Measurements from ENCODE around the gene NDUFA3.

NDUFA3 gene

DNA sequence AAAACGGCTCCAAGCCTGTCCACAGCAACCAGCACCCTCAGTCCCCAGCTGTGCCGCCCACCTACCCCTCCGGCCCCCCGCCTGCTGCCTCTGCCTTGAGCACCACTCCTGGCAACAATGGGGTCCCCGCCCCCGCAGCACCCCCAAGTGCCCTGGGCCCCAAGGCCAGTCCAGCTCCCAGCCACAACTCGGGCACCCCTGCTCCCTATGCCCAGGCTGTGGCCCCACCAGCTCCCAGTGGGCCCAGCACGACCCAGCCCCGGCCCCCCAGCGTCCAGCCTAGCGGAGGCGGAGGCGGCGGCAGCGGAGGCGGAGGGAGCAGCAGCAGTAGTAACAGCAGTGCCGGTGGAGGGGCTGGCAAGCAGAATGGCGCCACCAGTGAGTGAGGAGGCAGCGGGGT lies 45.5 kb downstream of the NDUFA3 start:
- no peak overlapping the region for H2BK120ac ChIP-seq (ENCODE audit: low read depth, low read length)
- H3K27ac ChIP-seq (replicated peaks; ENCODE audit: low read length): no peak overlapping the region
- no peak for DNase-seq (ENCODE audit: low spot score)
- no peaks in the 10 kb centered on the region for H3K27me3 ChIP-seq (ENCODE audit: control insufficient read depth in 3 of 3, insufficient read depth in 3 of 3, low read depth in 1 of 3, low read length in 3 of 3)
- H2AFZ ChIP-seq (ENCODE audit: low read length): no peak overlapping the region
- no peak overlapping the region for H4K8ac ChIP-seq (ENCODE audit: low read depth, low read length)
- H2BK5ac ChIP-seq (ENCODE audit: low read length): peak overlapping the region; percentile 24
- H4K91ac ChIP-seq (ENCODE audit: low read depth, low read length, poor library complexity): no peak overlapping the region
- H3K23ac ChIP-seq (ENCODE audit: low read depth, low read length, poor library complexity): no peak overlapping the region
- no peak overlapping the region for H2AK5ac ChIP-seq (ENCODE audit: low read depth, low read length)
- no peak overlapping the region for H3K4ac ChIP-seq (ENCODE audit: low read length)
- no peak overlapping the region for H3K18ac ChIP-seq (ENCODE audit: low read length)
- no peak overlapping the region for H3K14ac ChIP-seq (ENCODE audit: low read length)
- peaks cover 89 to 98% of the 10 kb centered on the region in 2 donors for H3K36me3 ChIP-seq (replicated peaks in 1 of 2; ENCODE audit: control insufficient read depth in 2 of 2, insufficient read depth in 2 of 2, low read length in 2 of 2)
- peaks cover 12% of the 10 kb centered on the region for H3K79me1 ChIP-seq (ENCODE audit: low read depth, low read length)
- no peak overlapping the region for H3K4me2 ChIP-seq (ENCODE audit: insufficient read depth, low read length, poor library complexity, severe bottlenecking)
- no peak overlapping the region for H2BK12ac ChIP-seq (ENCODE audit: low read length)
- no CpG with 5 or more reads among the region's 19 CpGs for WGBS, 2 donors (ENCODE audit: extremely low coverage in 2 of 2, insufficient read length in 2 of 2, insufficient replicate concordance in 1 of 2)
- H3K4me1 ChIP-seq (ENCODE audit: control insufficient read depth in 2 of 2, insufficient read depth in 1 of 2, low read depth in 1 of 2, low read length in 2 of 2): no peaks in the 10 kb centered on the region
- H3K4me3 ChIP-seq (ENCODE audit: low read length in 2 of 2): no peak overlapping the region
- H2BK15ac ChIP-seq (ENCODE audit: low read length): no peak overlapping the region
- no peaks in the 10 kb centered on the region for H3K9me3 ChIP-seq (replicated peaks in 1 of 2; ENCODE audit: control insufficient read depth in 2 of 2, insufficient read depth in 1 of 2, low read depth in 1 of 2, low read length in 2 of 2)
- H3K9ac ChIP-seq (ENCODE audit: low read depth, low read length, poor library complexity): no peak overlapping the region

DNA sequence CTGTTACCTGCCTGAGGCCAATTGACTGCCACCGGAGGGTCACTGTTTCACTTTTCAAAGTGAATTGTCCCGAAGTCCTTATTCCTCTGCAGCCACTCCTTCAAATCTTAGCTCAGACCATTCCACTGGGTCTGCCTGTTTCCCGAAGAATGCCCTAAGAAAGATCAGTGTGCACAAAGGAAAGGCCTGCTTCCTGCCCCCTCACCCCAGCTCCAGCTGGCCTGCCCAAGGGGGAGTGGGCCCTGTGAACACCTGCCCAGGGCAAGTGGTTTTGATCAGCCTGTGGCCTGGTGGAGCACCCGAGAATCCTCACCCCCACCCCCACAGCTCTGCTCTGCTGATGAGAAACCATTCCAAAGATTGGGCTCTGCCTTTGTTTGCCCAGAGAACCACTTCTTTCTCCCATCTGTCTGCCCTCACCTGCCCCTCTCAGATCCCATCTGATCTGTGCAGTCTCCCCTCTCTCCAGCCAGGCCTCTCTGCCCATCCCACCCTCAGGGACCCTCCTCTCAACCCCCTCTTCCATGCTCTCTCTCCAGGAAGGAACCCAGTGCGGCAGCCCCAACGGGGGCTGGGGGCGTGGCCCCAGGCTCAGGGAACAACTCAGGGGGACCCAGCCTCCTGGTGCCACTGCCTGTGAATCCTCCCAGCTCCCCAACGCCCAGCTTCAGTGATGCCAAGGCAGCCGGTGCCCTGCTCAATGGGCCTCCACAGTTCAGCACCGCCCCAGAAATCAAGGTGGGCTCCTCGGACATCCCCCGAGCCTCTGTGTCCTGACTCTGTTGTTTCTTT lies 46.6 kb downstream of the NDUFA3 start:
- Histone ChIP-seq H2BK5ac (ENCODE audit: low read length) (peak overlapping the region; percentile 24), H2AFZ (ENCODE audit: low read length) (no peak overlapping the region), H3K4me1 (ENCODE audit: control insufficient read depth in 2 of 2, insufficient read depth in 1 of 2, low read depth in 1 of 2, low read length in 2 of 2) (no peaks in the 10 kb centered on the region), H3K23ac (ENCODE audit: low read depth, low read length, poor library complexity) (no peak overlapping the region), H2BK120ac (ENCODE audit: low read depth, low read length) (no peak overlapping the region), H3K4ac (ENCODE audit: low read length) (no peak overlapping the region), H2AK5ac (ENCODE audit: low read depth, low read length) (no peak overlapping the region), H2BK15ac (ENCODE audit: low read length) (no peak overlapping the region), H3K36me3 (replicated peaks in 1 of 2; ENCODE audit: control insufficient read depth in 2 of 2, insufficient read depth in 2 of 2, low read length in 2 of 2) (peaks cover 89 to 98% of the 10 kb centered on the region in 2 donors), H4K91ac (ENCODE audit: low read depth, low read length, poor library complexity) (no peak overlapping the region), H3K18ac (ENCODE audit: low read length) (no peak overlapping the region), H3K27me3 (ENCODE audit: control insufficient read depth in 3 of 3, insufficient read depth in 3 of 3, low read depth in 1 of 3, low read length in 3 of 3) (no peaks in the 10 kb centered on the region), H3K27ac (replicated peaks; ENCODE audit: low read length) (no peak overlapping the region), H2BK12ac (ENCODE audit: low read length) (no peak overlapping the region), H4K8ac (ENCODE audit: low read depth, low read length) (no peak overlapping the region), H3K4me2 (ENCODE audit: insufficient read depth, low read length, poor library complexity, severe bottlenecking) (no peak overlapping the region), H3K79me1 (ENCODE audit: low read depth, low read length) (peaks cover 9% of the 10 kb centered on the region), H3K14ac (ENCODE audit: low read length) (no peak overlapping the region), H3K9ac (ENCODE audit: low read depth, low read length, poor library complexity) (no peak overlapping the region), H3K4me3 (ENCODE audit: low read length in 2 of 2) (no peak overlapping the region), H3K9me3 (replicated peaks in 1 of 2; ENCODE audit: control insufficient read depth in 2 of 2, insufficient read depth in 1 of 2, low read depth in 1 of 2, low read length in 2 of 2) (no peaks in the 10 kb centered on the region)
- WGBS, 2 donors (ENCODE audit: extremely low coverage in 2 of 2, insufficient read length in 2 of 2, insufficient replicate concordance in 1 of 2): no CpG with 5 or more reads among the region's 12 CpGs
- DNase-seq (ENCODE audit: low spot score): no peak

DNA sequence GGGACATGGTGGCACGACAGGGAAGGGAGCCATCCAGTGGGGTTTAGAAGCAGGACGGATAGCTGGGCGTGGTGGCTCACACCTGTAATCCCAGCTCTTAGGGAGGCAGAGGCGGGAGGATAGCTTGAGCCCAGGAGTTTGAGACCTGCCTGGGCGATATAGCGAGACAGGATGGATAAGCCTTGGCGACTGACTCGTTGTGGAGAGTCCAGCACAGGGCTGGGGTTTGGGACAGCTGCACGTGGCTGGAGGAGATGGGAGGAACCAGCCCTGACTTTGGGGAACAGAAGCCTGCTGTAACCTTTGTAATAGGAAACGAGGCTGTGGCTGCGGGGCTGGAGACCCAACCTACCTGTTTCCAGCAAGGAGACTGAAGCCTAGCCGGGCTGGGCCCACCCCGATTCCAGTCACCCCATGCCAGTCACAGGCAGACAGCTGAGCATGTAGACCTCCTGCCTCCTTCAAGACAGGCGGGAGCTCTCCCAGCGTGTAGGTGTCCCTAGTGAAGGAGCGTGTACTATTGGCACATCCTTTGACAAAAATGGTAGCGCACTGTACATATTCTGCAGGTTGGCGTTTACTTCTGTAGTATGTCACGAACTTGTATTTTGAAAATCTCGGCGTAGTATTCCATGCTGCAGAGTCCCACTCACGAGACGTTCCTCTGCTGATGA lies 48.8 kb downstream of the NDUFA3 start:
- Histone ChIP-seq H3K4me2 (ENCODE audit: insufficient read depth, low read length, poor library complexity, severe bottlenecking) (no peak overlapping the region), H3K23ac (ENCODE audit: low read depth, low read length, poor library complexity) (no peak overlapping the region), H2BK12ac (ENCODE audit: low read length) (no peak overlapping the region), H3K36me3 (replicated peaks in 1 of 2; ENCODE audit: control insufficient read depth in 2 of 2, insufficient read depth in 2 of 2, low read length in 2 of 2) (peaks cover 80 to 97% of the 10 kb centered on the region in 2 donors), H3K4me3 (ENCODE audit: low read length in 2 of 2) (no peak overlapping the region), H3K18ac (ENCODE audit: low read length) (no peak overlapping the region), H3K4ac (ENCODE audit: low read length) (no peak overlapping the region), H3K9ac (ENCODE audit: low read depth, low read length, poor library complexity) (no peak overlapping the region), H4K91ac (ENCODE audit: low read depth, low read length, poor library complexity) (no peak overlapping the region), H2BK120ac (ENCODE audit: low read depth, low read length) (no peak overlapping the region), H3K79me1 (ENCODE audit: low read depth, low read length) (peaks cover 7% of the 10 kb centered on the region), H3K4me1 (ENCODE audit: control insufficient read depth in 2 of 2, insufficient read depth in 1 of 2, low read depth in 1 of 2, low read length in 2 of 2) (no peaks in the 10 kb centered on the region), H3K14ac (ENCODE audit: low read length) (no peak overlapping the region), H2BK15ac (ENCODE audit: low read length) (no peak overlapping the region), H2AFZ (ENCODE audit: low read length) (no peak overlapping the region), H3K9me3 (replicated peaks in 1 of 2; ENCODE audit: control insufficient read depth in 2 of 2, insufficient read depth in 1 of 2, low read depth in 1 of 2, low read length in 2 of 2) (no peaks in the 10 kb centered on the region), H2BK5ac (ENCODE audit: low read length) (peak overlapping the region; percentile 39), H4K8ac (ENCODE audit: low read depth, low read length) (no peak overlapping the region), H3K27me3 (ENCODE audit: control insufficient read depth in 3 of 3, insufficient read depth in 3 of 3, low read depth in 1 of 3, low read length in 3 of 3) (no peaks in the 10 kb centered on the region), H3K27ac (replicated peaks; ENCODE audit: low read length) (no peak overlapping the region), H2AK5ac (ENCODE audit: low read depth, low read length) (no peak overlapping the region)
- DNase-seq (ENCODE audit: low spot score): no peak
- WGBS, 2 donors (ENCODE audit: extremely low coverage in 2 of 2, insufficient read length in 2 of 2, insufficient replicate concordance in 1 of 2): no CpG with 5 or more reads among the region's 23 CpGs

DNA sequence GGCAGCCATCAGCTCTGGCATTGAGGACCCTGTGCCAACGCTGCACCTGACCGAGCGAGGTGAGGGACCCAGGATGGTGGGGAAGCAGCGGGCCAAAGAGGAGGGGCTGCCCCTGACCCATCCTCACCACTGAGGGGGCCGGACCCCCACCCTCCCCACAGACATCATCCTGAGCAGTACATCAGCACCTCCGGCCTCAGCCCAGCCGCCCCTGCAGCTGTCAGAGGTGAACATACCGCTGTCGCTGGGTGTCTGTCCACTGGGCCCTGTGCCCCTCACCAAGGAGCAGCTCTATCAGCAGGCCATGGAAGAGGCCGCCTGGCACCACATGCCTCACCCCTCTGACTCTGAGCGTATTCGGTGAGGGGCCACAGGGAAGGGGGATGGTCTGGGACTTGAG lies 49.6 kb downstream of the NDUFA3 start:
- no peak overlapping the region for H3K27ac ChIP-seq (replicated peaks; ENCODE audit: low read length)
- H2BK5ac ChIP-seq (ENCODE audit: low read length): no peak overlapping the region
- H3K18ac ChIP-seq (ENCODE audit: low read length): no peak overlapping the region
- H3K14ac ChIP-seq (ENCODE audit: low read length): no peak overlapping the region
- DNase-seq (ENCODE audit: low spot score): no peak
- no peak overlapping the region for H2BK15ac ChIP-seq (ENCODE audit: low read length)
- no peak overlapping the region for H3K4me2 ChIP-seq (ENCODE audit: insufficient read depth, low read length, poor library complexity, severe bottlenecking)
- peak overlapping the region in 1 of 2 donors; percentile 50 for H3K4me3 ChIP-seq (ENCODE audit: low read length in 2 of 2)
- no CpG with 5 or more reads among the region's 12 CpGs for WGBS, 2 donors (ENCODE audit: extremely low coverage in 2 of 2, insufficient read length in 2 of 2, insufficient replicate concordance in 1 of 2)
- no peak overlapping the region for H3K9ac ChIP-seq (ENCODE audit: low read depth, low read length, poor library complexity)
- H3K27me3 ChIP-seq (ENCODE audit: control insufficient read depth in 3 of 3, insufficient read depth in 3 of 3, low read depth in 1 of 3, low read length in 3 of 3): no peaks in the 10 kb centered on the region
- no peak overlapping the region for H2BK120ac ChIP-seq (ENCODE audit: low read depth, low read length)
- no peaks in the 10 kb centered on the region for H3K9me3 ChIP-seq (replicated peaks in 1 of 2; ENCODE audit: control insufficient read depth in 2 of 2, insufficient read depth in 1 of 2, low read depth in 1 of 2, low read length in 2 of 2)
- no peak overlapping the region for H4K91ac ChIP-seq (ENCODE audit: low read depth, low read length, poor library complexity)
- no peak overlapping the region for H4K8ac ChIP-seq (ENCODE audit: low read depth, low read length)
- H3K36me3 ChIP-seq (replicated peaks in 1 of 2; ENCODE audit: control insufficient read depth in 2 of 2, insufficient read depth in 2 of 2, low read length in 2 of 2): peaks cover 78 to 97% of the 10 kb centered on the region in 2 donors
- peaks cover 5% of the 10 kb centered on the region for H3K79me1 ChIP-seq (ENCODE audit: low read depth, low read length)
- H2BK12ac ChIP-seq (ENCODE audit: low read length): no peak overlapping the region
- no peak overlapping the region for H2AK5ac ChIP-seq (ENCODE audit: low read depth, low read length)
- H2AFZ ChIP-seq (ENCODE audit: low read length): no peak overlapping the region
- no peak overlapping the region for H3K23ac ChIP-seq (ENCODE audit: low read depth, low read length, poor library complexity)
- H3K4ac ChIP-seq (ENCODE audit: low read length): no peak overlapping the region
- H3K4me1 ChIP-seq (ENCODE audit: control insufficient read depth in 2 of 2, insufficient read depth in 1 of 2, low read depth in 1 of 2, low read length in 2 of 2): no peaks in the 10 kb centered on the region
